Measurements from ENCODE around the gene VPS8.

DNA sequence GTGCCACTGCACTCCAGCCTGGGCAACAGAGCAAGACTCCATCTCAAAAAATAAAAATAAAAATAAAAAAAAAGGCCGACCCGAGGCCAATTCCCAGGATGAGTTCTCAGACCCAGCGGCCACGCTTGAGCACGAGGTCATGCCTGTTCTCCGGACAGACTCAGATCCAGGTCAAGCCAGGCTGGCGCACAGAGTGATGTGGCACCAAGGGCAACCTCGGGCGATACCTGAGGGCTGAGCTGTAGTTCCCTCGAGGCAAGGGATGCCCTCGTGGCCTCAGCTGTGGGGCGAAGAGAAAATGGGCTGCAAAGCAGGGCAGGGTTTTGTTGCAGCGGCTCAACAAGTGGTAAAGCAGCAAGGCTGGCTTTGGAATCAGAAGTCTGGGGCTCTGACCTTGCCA, 263.6 kb downstream of the VPS8 start:
- TF ChIP-seq POLR2A (IDR thresholded peaks at IDR 0.05; ENCODE audit: low read length): no peak
- no peak for TF ChIP-seq GATA1 (IDR thresholded peaks at IDR 0.05; ENCODE audit: low read depth, low read length)

Data from erythroblast (primary cell).